ENCODE results near the gene MYO3B.

Gene MYO3B

DNA sequence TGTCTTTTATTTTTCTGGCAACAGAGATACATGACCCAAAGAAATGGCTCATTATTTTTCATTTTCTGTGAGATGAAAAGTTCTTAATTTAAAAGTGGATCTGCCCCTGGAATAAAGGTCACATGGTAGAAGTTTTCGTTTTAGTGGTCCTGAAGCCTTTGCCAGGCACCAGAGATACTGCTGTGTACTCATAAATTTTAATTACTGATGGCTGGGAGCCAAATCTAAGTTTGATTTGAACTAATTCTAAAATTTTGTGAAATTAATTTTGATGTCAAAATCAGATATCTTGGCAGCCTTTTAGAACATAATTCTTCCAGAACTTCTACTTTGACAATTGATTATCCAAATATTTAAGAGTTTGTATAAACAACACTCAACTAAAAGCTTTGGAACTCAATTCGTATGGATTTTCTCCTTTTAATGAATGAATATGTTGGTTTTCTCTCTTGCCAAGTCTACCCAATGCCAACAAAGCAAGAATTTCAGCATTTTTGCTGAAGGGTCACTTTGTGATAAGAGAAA, 408.7 kb downstream of the MYO3B start:
- WGBS (ENCODE audit: extremely low coverage, insufficient coverage, insufficient read length), result no CpG with 5 or more reads among the region's 2 CpGs
- no peak overlapping the region for H2AK5ac ChIP-seq (ENCODE audit: low read length)
- H2BK120ac ChIP-seq (ENCODE audit: insufficient read depth, low read length, poor library complexity), result no peak overlapping the region
- H3K36me3 ChIP-seq (ENCODE audit: control insufficient read depth in 1 of 2, insufficient read depth in 2 of 2, low read length in 2 of 2), result no peaks in the 10 kb centered on the region
- H3K79me2 ChIP-seq (ENCODE audit: control insufficient read depth, insufficient read depth, low read length, poor library complexity), result no peaks in the 10 kb centered on the region
- H4K8ac ChIP-seq (ENCODE audit: low read depth, low read length), result no peak overlapping the region
- H2BK5ac ChIP-seq (ENCODE audit: low read depth, low read length, poor library complexity), result no peak overlapping the region
- H3K27me3 ChIP-seq (ENCODE audit: insufficient read depth, low read length), result no peaks in the 10 kb centered on the region
- no peak overlapping the region for H3K27ac ChIP-seq (ENCODE audit: low read depth, low read length)
- H3K4me1 ChIP-seq (ENCODE audit: control insufficient read depth in 1 of 2, insufficient read depth in 2 of 2, low read length in 2 of 2), result no peaks in the 10 kb centered on the region
- no peak overlapping the region for H3K4me3 ChIP-seq (ENCODE audit: low read depth, low read length)
- no peaks in the 10 kb centered on the region for H3K79me1 ChIP-seq (ENCODE audit: low read length)
- H2AFZ ChIP-seq (ENCODE audit: insufficient read depth, low read length, poor library complexity), result no peak overlapping the region
- no peak overlapping the region for H2BK12ac ChIP-seq (ENCODE audit: low read length)
- no peaks in the 10 kb centered on the region for H3K9me3 ChIP-seq (ENCODE audit: insufficient read depth, low read depth, low read length)
- H3K4ac ChIP-seq (ENCODE audit: low read depth, low read length), result no peak overlapping the region
- H3K18ac ChIP-seq (ENCODE audit: low read length), result no peak overlapping the region
- no peak overlapping the region for H3K4me2 ChIP-seq (ENCODE audit: low read length)
- no peak overlapping the region for H3K9ac ChIP-seq (ENCODE audit: low read length)
- no peak for DNase-seq
- H3K23ac ChIP-seq (ENCODE audit: low read length), result no peak overlapping the region
- no peak overlapping the region for H4K12ac ChIP-seq (ENCODE audit: low read depth, low read length)
- no peak overlapping the region for H4K91ac ChIP-seq (ENCODE audit: low read depth, low read length)
- no peak overlapping the region for H3K14ac ChIP-seq (ENCODE audit: low read length)

GRCh38 chr2:170587117-170587516, 409.2 kb downstream of the MYO3B start:
- Histone ChIP-seq H4K12ac (ENCODE audit: low read depth, low read length) (no peak overlapping the region), H3K4me1 (ENCODE audit: control insufficient read depth in 1 of 2, insufficient read depth in 2 of 2, low read length in 2 of 2) (no peaks in the 10 kb centered on the region), H2BK5ac (ENCODE audit: low read depth, low read length, poor library complexity) (no peak overlapping the region), H2AK5ac (ENCODE audit: low read length) (no peak overlapping the region), H3K4ac (ENCODE audit: low read depth, low read length) (no peak overlapping the region), H3K79me2 (ENCODE audit: control insufficient read depth, insufficient read depth, low read length, poor library complexity) (no peaks in the 10 kb centered on the region), H2BK120ac (ENCODE audit: insufficient read depth, low read length, poor library complexity) (no peak overlapping the region), H3K36me3 (ENCODE audit: control insufficient read depth in 1 of 2, insufficient read depth in 2 of 2, low read length in 2 of 2) (no peaks in the 10 kb centered on the region), H3K79me1 (ENCODE audit: low read length) (no peaks in the 10 kb centered on the region), H3K9ac (ENCODE audit: low read length) (no peak overlapping the region), H4K91ac (ENCODE audit: low read depth, low read length) (no peak overlapping the region), H3K4me2 (ENCODE audit: low read length) (no peak overlapping the region), H3K18ac (ENCODE audit: low read length) (no peak overlapping the region), H3K27ac (ENCODE audit: low read depth, low read length) (no peak overlapping the region), H4K8ac (ENCODE audit: low read depth, low read length) (no peak overlapping the region), H3K14ac (ENCODE audit: low read length) (no peak overlapping the region), H3K23ac (ENCODE audit: low read length) (no peak overlapping the region), H3K27me3 (ENCODE audit: insufficient read depth, low read length) (no peaks in the 10 kb centered on the region), H2BK12ac (ENCODE audit: low read length) (no peak overlapping the region), H3K4me3 (ENCODE audit: low read depth, low read length) (no peak overlapping the region), H3K9me3 (ENCODE audit: insufficient read depth, low read depth, low read length) (no peaks in the 10 kb centered on the region), H2AFZ (ENCODE audit: insufficient read depth, low read length, poor library complexity) (no peak overlapping the region)
- no CpG with 5 or more reads among the region's 2 CpGs for WGBS (ENCODE audit: extremely low coverage, insufficient coverage, insufficient read length)
- DNase-seq, result no peak

DNA sequence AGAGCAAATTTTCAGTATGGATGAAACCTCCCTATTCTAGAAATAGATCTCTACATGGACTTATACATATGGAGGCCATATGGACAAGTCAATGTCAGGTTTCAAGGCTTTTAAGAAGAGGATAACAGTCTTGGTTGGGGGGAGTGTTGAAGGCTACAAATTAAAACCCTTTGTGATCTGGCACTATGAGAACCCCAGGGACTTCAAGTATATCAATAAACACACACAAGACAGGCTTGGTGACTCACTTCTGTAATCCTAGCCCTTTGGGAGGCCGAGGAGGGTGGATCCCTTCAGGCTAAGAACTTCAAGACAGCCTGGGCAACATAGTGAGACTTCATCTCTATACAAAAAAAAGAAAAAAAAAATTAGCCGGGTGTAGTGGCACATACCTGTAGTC, 410.0 kb downstream of the MYO3B start:
- no peak overlapping the region for H2AK5ac ChIP-seq (ENCODE audit: low read length)
- no peak overlapping the region for H3K9ac ChIP-seq (ENCODE audit: low read length)
- no peak overlapping the region for H3K23ac ChIP-seq (ENCODE audit: low read length)
- H4K8ac ChIP-seq (ENCODE audit: low read depth, low read length), result no peak overlapping the region
- no peak overlapping the region for H3K4ac ChIP-seq (ENCODE audit: low read depth, low read length)
- H2AFZ ChIP-seq (ENCODE audit: insufficient read depth, low read length, poor library complexity), result no peak overlapping the region
- no peak overlapping the region for H3K18ac ChIP-seq (ENCODE audit: low read length)
- H3K79me1 ChIP-seq (ENCODE audit: low read length), result no peaks in the 10 kb centered on the region
- no peak overlapping the region for H2BK5ac ChIP-seq (ENCODE audit: low read depth, low read length, poor library complexity)
- H3K9me3 ChIP-seq (ENCODE audit: insufficient read depth, low read depth, low read length), result no peaks in the 10 kb centered on the region
- no peak overlapping the region for H3K4me3 ChIP-seq (ENCODE audit: low read depth, low read length)
- no peaks in the 10 kb centered on the region for H3K4me1 ChIP-seq (ENCODE audit: control insufficient read depth in 1 of 2, insufficient read depth in 2 of 2, low read length in 2 of 2)
- DNase-seq, result no peak
- H3K4me2 ChIP-seq (ENCODE audit: low read length), result no peak overlapping the region
- H4K12ac ChIP-seq (ENCODE audit: low read depth, low read length), result no peak overlapping the region
- no peak overlapping the region for H3K14ac ChIP-seq (ENCODE audit: low read length)
- no peaks in the 10 kb centered on the region for H3K36me3 ChIP-seq (ENCODE audit: control insufficient read depth in 1 of 2, insufficient read depth in 2 of 2, low read length in 2 of 2)
- H3K79me2 ChIP-seq (ENCODE audit: control insufficient read depth, insufficient read depth, low read length, poor library complexity), result no peaks in the 10 kb centered on the region
- no peak overlapping the region for H2BK120ac ChIP-seq (ENCODE audit: insufficient read depth, low read length, poor library complexity)
- H2BK12ac ChIP-seq (ENCODE audit: low read length), result no peak overlapping the region
- no peak overlapping the region for H4K91ac ChIP-seq (ENCODE audit: low read depth, low read length)
- no peak overlapping the region for H3K27ac ChIP-seq (ENCODE audit: low read depth, low read length)
- no peaks in the 10 kb centered on the region for H3K27me3 ChIP-seq (ENCODE audit: insufficient read depth, low read length)
- no CpG with 5 or more reads among the region's 2 CpGs for WGBS (ENCODE audit: extremely low coverage, insufficient coverage, insufficient read length)

- Histone ChIP-seq H3K14ac (ENCODE audit: low read length) (no peak overlapping the region), H3K9me3 (ENCODE audit: insufficient read depth, low read depth, low read length) (no peaks in the 10 kb centered on the region)
Measured at GRCh38 chr2:170588729-170589128, 410.8 kb downstream of the MYO3B start.

More at GRCh38 chr2:170588729-170589128, 410.8 kb downstream of the MYO3B start:
- no peak overlapping the region for H3K9ac ChIP-seq (ENCODE audit: low read length)
- H3K4me3 ChIP-seq (ENCODE audit: low read depth, low read length), result no peak overlapping the region
- no peak overlapping the region for H4K8ac ChIP-seq (ENCODE audit: low read depth, low read length)
- H4K91ac ChIP-seq (ENCODE audit: low read depth, low read length), result no peak overlapping the region
- no peak overlapping the region for H4K12ac ChIP-seq (ENCODE audit: low read depth, low read length)
- DNase-seq, result no peak
- no peak overlapping the region for H2AK5ac ChIP-seq (ENCODE audit: low read length)
- H3K79me2 ChIP-seq (ENCODE audit: control insufficient read depth, insufficient read depth, low read length, poor library complexity), result no peaks in the 10 kb centered on the region
- no peak overlapping the region for H2BK12ac ChIP-seq (ENCODE audit: low read length)
- H2AFZ ChIP-seq (ENCODE audit: insufficient read depth, low read length, poor library complexity), result no peak overlapping the region
- no peaks in the 10 kb centered on the region for H3K79me1 ChIP-seq (ENCODE audit: low read length)
- H2BK120ac ChIP-seq (ENCODE audit: insufficient read depth, low read length, poor library complexity), result no peak overlapping the region
- no CpG with 5 or more reads among the region's 2 CpGs for WGBS (ENCODE audit: extremely low coverage, insufficient coverage, insufficient read length)
- no peak overlapping the region for H3K23ac ChIP-seq (ENCODE audit: low read length)
- H3K18ac ChIP-seq (ENCODE audit: low read length), result no peak overlapping the region
- no peaks in the 10 kb centered on the region for H3K36me3 ChIP-seq (ENCODE audit: control insufficient read depth in 1 of 2, insufficient read depth in 2 of 2, low read length in 2 of 2)
- H3K27me3 ChIP-seq (ENCODE audit: insufficient read depth, low read length), result no peaks in the 10 kb centered on the region
- H3K4me2 ChIP-seq (ENCODE audit: low read length), result no peak overlapping the region
- no peak overlapping the region for H2BK5ac ChIP-seq (ENCODE audit: low read depth, low read length, poor library complexity)
- no peaks in the 10 kb centered on the region for H3K4me1 ChIP-seq (ENCODE audit: control insufficient read depth in 1 of 2, insufficient read depth in 2 of 2, low read length in 2 of 2)
- no peak overlapping the region for H3K27ac ChIP-seq (ENCODE audit: low read depth, low read length)
- H3K4ac ChIP-seq (ENCODE audit: low read depth, low read length), result no peak overlapping the region

Data from trophoblast cell (in vitro differentiated cells and primary cell).